Measurements from ENCODE around the gene INHBE. TPM values are rescaled to one million over a fixed set of nuclear protein-coding genes. Genes with fewer than 3 reads are reported as not detected.

The INHBE gene
- total RNA-seq, 1 donor from 2014 or later = not detected

Other genes starting within 250 kb of the INHBE start
- 0.70 TPM for gene NXPH4, start 238.5 kb upstream of the INHBE start, total RNA-seq
- gene SHMT2, start 225.6 kb upstream of the INHBE start, total RNA-seq = 26.8 TPM
- 1.2 TPM for gene STAC3, start 204.1 kb upstream of the INHBE start, total RNA-seq
- 48.9 TPM for gene R3HDM2, start 24.3 kb upstream of the INHBE start, total RNA-seq
- not detected for gene INHBC, start 20.5 kb upstream of the INHBE start, total RNA-seq
- gene GLI1, start 4.5 kb downstream of the INHBE start, total RNA-seq = 0.56 TPM
- gene ARHGAP9, start 24.6 kb downstream of the INHBE start, total RNA-seq = 4.1 TPM
- 63.5 TPM for gene MARS1, start 32.8 kb downstream of the INHBE start, total RNA-seq
- 16.4 TPM for gene DDIT3, start 65.2 kb downstream of the INHBE start, total RNA-seq
- 25.4 TPM for gene MBD6, start 67.5 kb downstream of the INHBE start, total RNA-seq
- gene DCTN2, start 91.9 kb downstream of the INHBE start, total RNA-seq = 95.0 TPM
- 0.08 TPM for gene KIF5A, start 94.7 kb downstream of the INHBE start, total RNA-seq
- gene PIP4K2C, start 135.9 kb downstream of the INHBE start, total RNA-seq = 12.4 TPM
- gene DTX3, start 149.5 kb downstream of the INHBE start, total RNA-seq = 21.7 TPM
- gene ARHGEF25, start 156.1 kb downstream of the INHBE start, total RNA-seq = 14.3 TPM
- 5.6 TPM for gene B4GALNT1, start 177.9 kb downstream of the INHBE start, total RNA-seq
- 102 TPM for gene OS9, start 238.8 kb downstream of the INHBE start, total RNA-seq